HepG2 (cell line): ENCODE data around the gene WNT2. TPM values are rescaled to one million over a fixed set of nuclear protein-coding genes. Genes with fewer than 3 reads are reported as not detected.

Experiments
- ATAC-seq: fragments of 200-7000 bp; cut with Tn5 transposase; 3 replicates; pipeline ENCODE4 v1.9.1; 2020; ENCODE audit warnings: mild to moderate bottlenecking, moderate library complexity
- BruUV-seq: library from RNA; stranded (reverse); fragments of 400-500 nt; replicated peaks from 2 replicates; lab custom pipeline; 2021; lab: Mats Ljungman, UMichigan
- CTCF ChIA-PET: fragments of 300-600 bp; formaldehyde crosslinking; extraction: SDS; loops from one replicate; lab custom pipeline; 2021; ENCODE audit warnings: low total read pairs, inconsistent platforms, low intra/inter-chr PET ratio; lab: Yijun Ruan, JAX
- POLR2A ChIA-PET: fragments of 350-600 bp; sonication (Branson Sonifier 250); formaldehyde crosslinking; loops from one replicate; lab custom pipeline; 2020; ENCODE audit warnings: antibody characterized with exemption, inconsistent platforms; lab: Yijun Ruan, JAX
- DNase-seq: peaks from one replicate; pipeline ENCODE4 v3.0.0-alpha.2; 2015; ENCODE audit warnings: low spot score
- FAIRE-seq: peaks from 3 replicates; lab custom pipeline; 2011; peaks lifted over from hg19 to GRCh38; lab: Jason Lieb, UNC
- H2AFZ ChIP-seq: one replicate; pipeline ENCODE4 v1.6.1; 2011; ENCODE audit warnings: low read length, inconsistent platforms
- H3K27ac ChIP-seq: fragments of 300-600 bp; 3 replicates; pipeline ENCODE4 v1.8.0; 2011; ENCODE audit warnings: mixed run types, mild to moderate bottlenecking, mixed read lengths, low read length, inconsistent platforms; ENCODE audit not compliant: insufficient read depth; ENCODE audit errors: extremely low read length
- H3K27me3 ChIP-seq, 2 experiments: fragments of 200-600 bp in 1 of 2; 2 replicates in 1 of 2; 3 replicates in 1 of 2; pipeline versions ENCODE4 v1.6.0 to v1.8.0; 2011; ENCODE audit warnings: low read length in 2 of 2, mild to moderate bottlenecking in 2 of 2, moderate library complexity in 2 of 2, inconsistent platforms in 1 of 2; ENCODE audit not compliant: insufficient read depth in 2 of 2, control insufficient read depth in 1 of 2
- H3K36me3 ChIP-seq, 2 experiments: fragments of 200-600 bp in 1 of 2; replicated peaks in 1 of 2; 2 replicates in 1 of 2; 3 replicates in 1 of 2; pipeline versions ENCODE4 v1.5.1 to v1.8.0; 2011; ENCODE audit warnings: low read length in 2 of 2, inconsistent platforms in 1 of 2; ENCODE audit not compliant: insufficient read depth in 2 of 2, control insufficient read depth in 1 of 2
- H3K4me1 ChIP-seq: 2 replicates; pipeline ENCODE4 v1.5.1; 2012; ENCODE audit warnings: low read length, inconsistent platforms; ENCODE audit not compliant: insufficient read depth
- H3K4me2 ChIP-seq: 2 replicates; pipeline ENCODE4 v1.6.0; 2011; ENCODE audit warnings: low read depth, low read length, inconsistent platforms
- H3K4me3 ChIP-seq, 3 experiments: fragments of 200-600 bp in 1 of 3; sonication (generic), shearing (Covaris generic) in 1 of 3; replicated peaks in 1 of 3; 2 replicates each; pipeline ENCODE4 v1.5.1; 2011 to 2016; ENCODE audit warnings: low read length in 3 of 3, inconsistent platforms in 2 of 3, low read depth in 2 of 3, mild to moderate bottlenecking in 2 of 3, control low read depth in 1 of 3, mixed read lengths in 1 of 3; ENCODE audit not compliant: insufficient read depth in 1 of 3
- H3K79me2 ChIP-seq: one replicate; pipeline ENCODE4 v1.6.1; 2011; ENCODE audit warnings: low read length, inconsistent platforms; ENCODE audit not compliant: insufficient read depth
- H3K9ac ChIP-seq: 2 replicates; pipeline ENCODE4 v1.6.0; 2011; ENCODE audit warnings: mild to moderate bottlenecking, low read depth, low read length, inconsistent platforms; ENCODE audit not compliant: insufficient read depth
- H3K9me3 ChIP-seq: 2 replicates; pipeline ENCODE4 v1.5.1; 2012; ENCODE audit warnings: mild to moderate bottlenecking, low read length
- H4K20me1 ChIP-seq: 2 replicates; pipeline ENCODE4 v1.6.0; 2011; ENCODE audit warnings: inconsistent platforms, mild to moderate bottlenecking, low read length, moderate library complexity; ENCODE audit not compliant: insufficient read depth
- AGO2 ChIP-seq: fragments of 200-400 bp; formaldehyde crosslinking; optimal IDR thresholded peaks from 2 replicates; pipeline ENCODE3; 2017; ENCODE audit warnings: mild to moderate bottlenecking, low read depth, low read length, moderate library complexity
- ATF7-NPFF ChIP-seq: sonication (generic); formaldehyde crosslinking; IDR thresholded peaks from 2 replicates; pipeline ENCODE4 v1.8.1; 2023; ENCODE audit warnings: mild to moderate bottlenecking, low read depth, missing genetic modification reagents, moderate library complexity
- ATM ChIP-seq: fragments of 450-650 bp; IDR thresholded peaks from 2 replicates; pipeline ENCODE4 v1.7.1; 2017; ENCODE audit warnings: mild to moderate bottlenecking, borderline replicate concordance
- CENPX ChIP-seq: sonication (generic); formaldehyde crosslinking; IDR thresholded peaks from 2 replicates; pipeline ENCODE4 v1.9.0; 2021; ENCODE audit warnings: mild to moderate bottlenecking, missing genetic modification reagents, moderate library complexity
- ELF4 ChIP-seq: sonication (generic); formaldehyde crosslinking; IDR thresholded peaks from 2 replicates; pipeline ENCODE4 v1.5.0; 2020; ENCODE audit warnings: missing genetic modification reagents, mild to moderate bottlenecking, moderate library complexity, borderline replicate concordance
- FOSL2 ChIP-seq: sonication (generic); formaldehyde crosslinking; IDR thresholded peaks from 2 replicates; pipeline ENCODE4 v1.4.0; 2020; ENCODE audit warnings: missing genetic modification reagents
- FOXA3 ChIP-seq: IDR thresholded peaks from 2 replicates; pipeline ENCODE4 v1.6.1; 2016; ENCODE audit warnings: missing genetic modification reagents, missing compliant biosample characterization
- ISL2 ChIP-seq: sonication (generic); formaldehyde crosslinking; IDR thresholded peaks from 2 replicates; pipeline ENCODE4 v1.5.0; 2020; ENCODE audit warnings: missing genetic modification reagents
- KMT2B ChIP-seq: IDR thresholded peaks from 2 replicates; pipeline ENCODE4 v1.6.1; 2016; ENCODE audit warnings: missing genetic modification reagents, missing compliant biosample characterization
- PAXIP1 ChIP-seq: sonication (generic); formaldehyde crosslinking; conservative IDR thresholded peaks from 2 replicates; pipeline ENCODE4 v1.4.0; 2020; ENCODE audit warnings: mild to moderate bottlenecking, missing genetic modification reagents, moderate library complexity
- SAFB2 ChIP-seq: sonication (generic); formaldehyde crosslinking; IDR thresholded peaks from 2 replicates; pipeline ENCODE4 v1.5.1; 2020; ENCODE audit warnings: missing genetic modification reagents, low read depth, mild to moderate bottlenecking, borderline replicate concordance
- TEAD2 ChIP-seq: sonication (generic); formaldehyde crosslinking; IDR thresholded peaks from 2 replicates; pipeline ENCODE4 v1.9.0; 2021; ENCODE audit warnings: missing genetic modification reagents
- ZBTB37 ChIP-seq: sonication (generic); formaldehyde crosslinking; IDR thresholded peaks from 2 replicates; pipeline ENCODE4 v1.4.0; 2020; ENCODE audit warnings: mild to moderate bottlenecking, missing genetic modification reagents
- ZNF264 ChIP-seq: sonication (generic); formaldehyde crosslinking; IDR thresholded peaks from 2 replicates; pipeline ENCODE4 v1.4.0; 2020; ENCODE audit warnings: missing genetic modification reagents
- ZNF660 ChIP-seq: sonication (generic); formaldehyde crosslinking; IDR thresholded peaks from 2 replicates; pipeline ENCODE4 v1.5.1; 2020; ENCODE audit warnings: mild to moderate bottlenecking, low read depth, missing genetic modification reagents, borderline replicate concordance
- WGBS: methylation state at CpG from one replicate; pipeline ENCODE4 v1.1.6; 2017; ENCODE audit warnings: low lambda C conversion rate; 5-methylcytosine and 5-hydroxymethylcytosine counted together
- in situ Hi-C: cut with HindIII; loops from 2 replicates; pipeline ENCODE4 v1.10.0; 2017; ENCODE audit warnings: low pct_unique_long_range_greater_than_20kb; ENCODE audit not compliant: extremely low pct_ligation_motif_present
- intact Hi-C: fragments of 100-400 bp; cut with micrococcal nuclease; formaldehyde crosslinking; loops from one replicate; pipeline ENCODE4 v1.10.0; 2022; ENCODE audit not compliant: unreplicated experiment
- polyA plus RNA-seq, 8 experiments: library from polyadenylated mRNA; depleted of rRNA in 3 of 8; stranded (reverse) in 7 of 8; unstranded in 1 of 8; fragments of >200 nt; fragmentation: Illumina TruSeq in 4 of 8; extraction: Trizol in 4 of 8; gene quantifications; 2 replicates each; pipeline versions ENCODE4 v1.2.1 to v1.2.3, GENCODE V29; 2011 to 2016; ENCODE audit warnings: low read depth in 4 of 8, missing spikeins in 1 of 8, mixed read lengths in 1 of 8; ENCODE audit not compliant: insufficient read depth in 1 of 8
- total RNA-seq, 5 experiments: library from RNA; depleted of rRNA; stranded (reverse); fragments of >200 nt; fragmentation: Illumina TruSeq; extraction: Trizol; gene quantifications; 2 replicates each; pipeline ENCODE4 v1.2.3, GENCODE V29; 2016; ENCODE audit warnings: low read depth in 1 of 5
- TF ChIP-seq, protein P1 (sequence below): sonication (generic); formaldehyde crosslinking; IDR thresholded peaks from 2 replicates; pipeline ENCODE4 v1.5.1; 2020; ENCODE audit warnings: mild to moderate bottlenecking, missing genetic modification reagents, borderline replicate concordance
- TF ChIP-seq, protein P2 (sequence below): sonication (generic); formaldehyde crosslinking; IDR thresholded peaks from 2 replicates; pipeline ENCODE4 v1.5.0; 2020; ENCODE audit warnings: missing genetic modification reagents, mild to moderate bottlenecking, borderline replicate concordance

Gene WNT2
- total and polyA plus RNA-seq, 2 of the 13 experiments (the other 11 are each of a cell fraction or from before 2014, with no cell fraction given): not detected

GRCh38 chr7:117269417-117269816, 53.4 kb downstream of the WNT2 start (continued):
- TF ChIP-seq, protein P1, sequence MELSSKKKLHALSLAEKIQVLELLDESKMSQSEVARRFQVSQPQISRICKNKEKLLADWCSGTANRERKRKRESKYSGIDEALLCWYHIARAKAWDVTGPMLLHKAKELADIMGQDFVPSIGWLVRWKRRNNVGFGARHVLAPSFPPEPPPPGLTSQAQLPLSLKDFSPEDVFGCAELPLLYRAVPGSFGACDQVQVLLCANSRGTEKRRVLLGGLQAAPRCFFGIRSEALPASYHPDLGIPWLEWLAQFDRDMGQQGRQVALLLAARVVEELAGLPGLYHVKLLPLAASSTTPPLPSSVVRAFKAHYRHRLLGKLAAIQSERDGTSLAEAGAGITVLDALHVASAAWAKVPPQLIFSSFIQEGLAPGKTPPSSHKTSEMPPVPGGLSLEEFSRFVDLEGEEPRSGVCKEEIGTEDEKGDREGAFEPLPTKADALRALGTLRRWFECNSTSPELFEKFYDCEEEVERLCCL (CRISPR knock-in tag): no peak
- no peak for TF ChIP-seq CENPX (CRISPR knock-in tag)
- no peak for TF ChIP-seq PAXIP1 (CRISPR knock-in tag)
- TF ChIP-seq SAFB2: no peak
- TF ChIP-seq ISL2 (CRISPR knock-in tag): no peak
- no peak for TF ChIP-seq ZNF264
- TF ChIP-seq FOSL2 (CRISPR knock-in tag): no peak

GRCh38 chr7:117264716-117265115, 58.1 kb downstream of the WNT2 start:
- no peak overlapping the region for H3K4me2 ChIP-seq
- H3K27me3 ChIP-seq: peaks cover 0 to 2% of the 10 kb centered on the region in 2 experiments; a peak in 1 of 5 replicates
- ATAC-seq (no peak), FAIRE-seq (no peak), DNase-seq (no peak)
- ChIA-PET POLR2A (no interaction called here), CTCF (no interaction called here)
- H3K36me3 ChIP-seq: no peaks in the 10 kb centered on the region
- H3K4me1 ChIP-seq: no peaks in the 10 kb centered on the region
- in situ Hi-C loops: no loop called here
- BruUV-seq: no TSS peak
- H3K9ac ChIP-seq: no peak overlapping the region
- 0% methylated on average over 1 of the region's 1 CpG for WGBS
- no peak overlapping the region for H2AFZ ChIP-seq
- no peak overlapping the region for H3K4me3 ChIP-seq
- no peaks in the 10 kb centered on the region for H3K9me3 ChIP-seq
- no peaks in the 10 kb centered on the region for H4K20me1 ChIP-seq
- intact Hi-C loops: no loop called here
- no peak overlapping the region for H3K27ac ChIP-seq
- H3K79me2 ChIP-seq: no peaks in the 10 kb centered on the region
- TF ChIP-seq TEAD2 (CRISPR knock-in tag) (no peak), ATF7-NPFF (CRISPR knock-in tag) (no peak), ATM (no peak), KMT2B (no peak), ZNF660 (CRISPR knock-in tag) (no peak), AGO2 (no peak), ZBTB37 (CRISPR knock-in tag) (no peak), ELF4 (CRISPR knock-in tag) (no peak), FOXA3 (CRISPR knock-in tag) (no peak)
- TF ChIP-seq, protein P2, sequence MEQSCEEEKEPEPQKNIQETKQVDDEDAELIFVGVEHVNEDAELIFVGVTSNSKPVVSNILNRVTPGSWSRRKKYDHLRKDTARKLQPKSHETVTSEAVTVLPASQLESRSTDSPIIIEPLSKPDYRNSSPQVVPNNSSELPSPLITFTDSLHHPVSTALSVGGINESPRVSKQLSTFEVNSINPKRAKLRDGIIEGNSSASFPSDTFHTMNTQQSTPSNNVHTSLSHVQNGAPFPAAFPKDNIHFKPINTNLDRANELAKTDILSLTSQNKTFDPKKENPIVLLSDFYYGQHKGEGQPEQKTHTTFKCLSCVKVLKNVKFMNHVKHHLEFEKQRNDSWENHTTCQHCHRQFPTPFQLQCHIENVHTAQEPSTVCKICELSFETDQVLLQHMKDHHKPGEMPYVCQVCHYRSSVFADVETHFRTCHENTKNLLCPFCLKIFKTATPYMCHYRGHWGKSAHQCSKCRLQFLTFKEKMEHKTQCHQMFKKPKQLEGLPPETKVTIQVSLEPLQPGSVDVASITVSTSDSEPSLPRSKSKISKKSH: no peak
